ENCODE measurements around the gene CTDP1.

DNA sequence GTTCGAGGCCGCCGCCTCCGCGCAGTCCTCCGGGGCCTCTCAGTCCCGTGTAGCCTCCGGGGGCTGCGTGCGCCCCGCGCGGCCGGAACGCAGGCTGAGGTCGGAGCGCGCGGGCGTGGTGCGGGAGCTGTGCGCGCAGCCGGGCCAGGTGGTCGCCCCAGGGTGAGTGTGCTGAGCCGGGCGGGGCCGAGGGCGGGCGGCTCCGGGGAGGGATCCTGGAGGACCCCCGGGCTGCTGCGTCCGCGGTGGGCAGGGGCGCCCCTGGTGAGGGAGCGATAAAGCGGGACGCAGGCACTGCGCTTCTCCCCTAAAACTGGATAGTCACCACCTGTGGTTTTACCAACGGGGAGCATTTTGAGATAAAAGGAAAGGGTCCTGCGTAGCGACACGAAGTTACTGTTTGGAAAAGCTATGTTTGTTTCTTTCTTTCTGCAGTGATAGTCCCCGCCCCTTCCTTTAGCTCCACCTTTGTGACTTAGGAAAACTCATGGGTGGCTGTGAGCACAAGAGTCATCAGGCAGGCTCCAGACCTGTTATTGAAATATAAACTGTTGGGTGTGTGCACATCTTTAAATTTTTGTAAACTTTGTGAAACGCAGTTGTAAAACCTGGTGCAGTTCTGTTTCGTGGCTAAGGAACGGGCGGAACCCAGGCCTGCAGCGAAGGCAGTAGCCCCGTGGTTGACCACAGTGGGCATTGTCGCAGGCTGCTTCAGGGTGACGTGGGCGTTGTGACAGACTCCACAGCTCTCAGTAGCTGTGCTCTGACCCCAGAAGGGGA, 687 bp downstream of the CTDP1 start:
- TF ChIP-seq, protein P1, sequence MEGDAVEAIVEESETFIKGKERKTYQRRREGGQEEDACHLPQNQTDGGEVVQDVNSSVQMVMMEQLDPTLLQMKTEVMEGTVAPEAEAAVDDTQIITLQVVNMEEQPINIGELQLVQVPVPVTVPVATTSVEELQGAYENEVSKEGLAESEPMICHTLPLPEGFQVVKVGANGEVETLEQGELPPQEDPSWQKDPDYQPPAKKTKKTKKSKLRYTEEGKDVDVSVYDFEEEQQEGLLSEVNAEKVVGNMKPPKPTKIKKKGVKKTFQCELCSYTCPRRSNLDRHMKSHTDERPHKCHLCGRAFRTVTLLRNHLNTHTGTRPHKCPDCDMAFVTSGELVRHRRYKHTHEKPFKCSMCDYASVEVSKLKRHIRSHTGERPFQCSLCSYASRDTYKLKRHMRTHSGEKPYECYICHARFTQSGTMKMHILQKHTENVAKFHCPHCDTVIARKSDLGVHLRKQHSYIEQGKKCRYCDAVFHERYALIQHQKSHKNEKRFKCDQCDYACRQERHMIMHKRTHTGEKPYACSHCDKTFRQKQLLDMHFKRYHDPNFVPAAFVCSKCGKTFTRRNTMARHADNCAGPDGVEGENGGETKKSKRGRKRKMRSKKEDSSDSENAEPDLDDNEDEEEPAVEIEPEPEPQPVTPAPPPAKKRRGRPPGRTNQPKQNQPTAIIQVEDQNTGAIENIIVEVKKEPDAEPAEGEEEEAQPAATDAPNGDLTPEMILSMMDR (conservative IDR thresholded peaks at IDR 0.05; ENCODE audit: low read length): 0 out of 2 replicates have a peak, but pooled peaks have one; percentile 6
- no peak for TF ChIP-seq EZH2phosphoT487 (IDR thresholded peaks at IDR 0.05; ENCODE audit: borderline replicate concordance)

Measured in Loucy (cell line).